Measurements from ENCODE around the gene CFAP73. TPM values are rescaled to one million over a fixed set of nuclear protein-coding genes. Genes with fewer than 3 reads are reported as not detected.

The CFAP73 gene
- total and polyA plus RNA-seq, 2 donors from 2014 or later, result 0.52 to 2.4 TPM

DNA sequence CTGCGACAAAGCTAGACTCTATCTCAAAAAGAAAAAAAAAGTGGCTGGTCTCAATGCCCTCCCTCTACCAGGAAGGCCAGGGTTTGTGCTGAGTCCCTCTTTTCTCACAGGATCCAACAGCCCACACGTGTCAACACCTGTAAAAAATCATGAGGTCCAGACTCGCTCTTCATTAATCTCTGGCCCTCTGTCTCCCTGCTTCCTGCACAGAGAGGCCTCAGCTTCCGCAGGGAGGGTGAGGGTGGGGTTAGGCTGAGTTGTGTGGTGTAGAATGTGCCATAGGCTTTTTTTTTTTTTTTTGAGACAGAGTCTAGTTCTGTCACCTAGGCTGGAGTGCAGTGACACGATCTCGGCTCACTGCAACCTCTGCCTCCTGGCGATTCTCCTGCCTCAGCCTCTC lies 6.1 kb downstream of the CFAP73 start:
- Histone ChIP-seq H3K4me3 (ENCODE audit: low read length in 3 of 3) (no peak overlapping the region), H3K9ac (ENCODE audit: low read length in 3 of 3) (no peak overlapping the region), H3K27me3 (ENCODE audit: control insufficient read depth, insufficient read depth, low read length) (peaks cover 2% of the 10 kb centered on the region), H3K4me1 (ENCODE audit: control insufficient read depth in 2 of 3, insufficient read depth in 2 of 3, low read depth in 1 of 3, low read length in 3 of 3) (peaks cover 0 to 4% (median 0%) of the 10 kb centered on the region in 3 donors), H3K9me3 (ENCODE audit: control insufficient read depth in 2 of 3, insufficient read depth in 1 of 3, low read length in 3 of 3) (no peaks in the 10 kb centered on the region), H3K27ac (ENCODE audit: low read depth in 2 of 2, low read length in 2 of 2) (no peak overlapping the region), H3K36me3 (ENCODE audit: control insufficient read depth in 2 of 3, insufficient read depth in 3 of 3, low read length in 3 of 3) (peaks cover 0 to 26% (median 14%) of the 10 kb centered on the region in 3 donors)
- FAIRE-seq (no peak), DNase-seq (no peak)
- intact Hi-C loops (cut with DNase I), result no loop called here
- TF ChIP-seq, protein P1, sequence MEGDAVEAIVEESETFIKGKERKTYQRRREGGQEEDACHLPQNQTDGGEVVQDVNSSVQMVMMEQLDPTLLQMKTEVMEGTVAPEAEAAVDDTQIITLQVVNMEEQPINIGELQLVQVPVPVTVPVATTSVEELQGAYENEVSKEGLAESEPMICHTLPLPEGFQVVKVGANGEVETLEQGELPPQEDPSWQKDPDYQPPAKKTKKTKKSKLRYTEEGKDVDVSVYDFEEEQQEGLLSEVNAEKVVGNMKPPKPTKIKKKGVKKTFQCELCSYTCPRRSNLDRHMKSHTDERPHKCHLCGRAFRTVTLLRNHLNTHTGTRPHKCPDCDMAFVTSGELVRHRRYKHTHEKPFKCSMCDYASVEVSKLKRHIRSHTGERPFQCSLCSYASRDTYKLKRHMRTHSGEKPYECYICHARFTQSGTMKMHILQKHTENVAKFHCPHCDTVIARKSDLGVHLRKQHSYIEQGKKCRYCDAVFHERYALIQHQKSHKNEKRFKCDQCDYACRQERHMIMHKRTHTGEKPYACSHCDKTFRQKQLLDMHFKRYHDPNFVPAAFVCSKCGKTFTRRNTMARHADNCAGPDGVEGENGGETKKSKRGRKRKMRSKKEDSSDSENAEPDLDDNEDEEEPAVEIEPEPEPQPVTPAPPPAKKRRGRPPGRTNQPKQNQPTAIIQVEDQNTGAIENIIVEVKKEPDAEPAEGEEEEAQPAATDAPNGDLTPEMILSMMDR (IDR thresholded peaks at IDR 0.05; ENCODE audit: borderline replicate concordance, extremely low read depth, insufficient read depth), result no peak

DNA sequence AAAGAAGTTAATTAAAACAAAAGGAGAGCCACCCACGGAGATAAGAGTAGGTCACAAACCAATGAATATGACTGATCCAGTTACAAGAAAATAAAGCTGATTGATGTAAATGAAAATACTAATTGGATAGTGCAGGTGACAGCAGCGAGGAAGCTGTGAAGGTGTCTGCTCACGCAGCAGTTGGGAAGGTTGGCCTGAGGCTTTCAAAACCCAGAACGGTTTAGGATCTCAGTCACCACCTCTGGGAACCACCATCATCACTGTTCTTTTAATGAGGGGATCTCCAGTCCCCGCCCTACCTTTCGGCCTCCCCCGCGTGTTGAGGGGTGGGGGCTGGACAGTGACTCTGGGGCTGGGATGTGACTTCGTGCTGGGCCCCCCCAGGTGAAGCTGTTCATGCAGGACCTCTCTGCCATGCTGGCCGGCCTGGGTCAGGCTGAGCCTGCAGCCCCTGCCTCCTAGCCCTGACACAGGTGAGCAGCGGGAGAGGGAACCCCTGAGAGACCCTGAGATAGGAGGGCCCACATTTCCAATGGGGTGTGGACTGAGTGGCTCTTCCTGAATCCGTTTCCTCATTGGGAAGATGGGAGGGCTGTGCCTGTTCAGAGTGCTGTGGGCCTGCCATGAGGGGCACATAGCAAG lies 7.8 kb downstream of the CFAP73 start:
- intact Hi-C loops (cut with DNase I), result no loop called here

DNA sequence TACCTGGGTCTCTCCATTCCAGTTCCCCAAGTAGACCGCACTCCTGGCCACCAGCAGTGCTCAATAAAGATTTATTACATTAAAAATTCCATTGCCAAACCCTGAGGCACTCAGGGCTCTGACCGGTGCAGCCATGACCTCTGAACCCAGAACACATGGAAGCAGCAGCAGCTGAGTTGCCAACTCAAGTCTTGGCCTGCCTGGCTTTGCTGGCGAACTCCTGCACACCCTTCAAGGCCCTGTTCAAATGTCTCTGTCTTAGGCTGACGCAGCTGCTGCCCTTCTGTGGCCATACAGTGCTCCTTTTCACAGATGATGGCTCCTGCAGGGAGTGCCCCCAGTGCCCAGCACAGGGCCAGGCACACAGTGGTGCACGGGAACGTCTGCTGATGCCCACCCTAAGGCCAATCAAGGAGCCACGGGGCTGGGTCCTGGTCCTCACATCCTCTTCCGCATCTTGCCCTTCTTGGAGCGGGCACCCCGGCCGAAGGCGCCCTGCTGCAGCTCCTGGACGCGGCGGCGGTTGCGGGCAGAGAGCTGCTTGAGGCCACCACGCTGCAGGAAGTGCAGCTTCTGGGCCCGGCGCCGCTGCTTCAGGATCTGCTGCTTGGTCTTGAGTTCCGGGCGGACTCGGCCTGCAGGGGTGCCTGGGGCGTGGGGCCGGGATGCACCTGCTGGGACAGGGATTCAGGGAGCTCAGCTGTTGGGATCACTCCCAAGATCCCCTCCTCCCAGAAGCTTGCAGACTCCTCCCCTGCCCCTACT lies 9.1 kb downstream of the CFAP73 start:
- TF ChIP-seq, protein P1 (IDR thresholded peaks at IDR 0.05; ENCODE audit: borderline replicate concordance, extremely low read depth, insufficient read depth), result no peak
- H3K27me3 ChIP-seq (ENCODE audit: control insufficient read depth, insufficient read depth, low read length), result no peaks in the 10 kb centered on the region
- no peak overlapping the region for H3K4me3 ChIP-seq (ENCODE audit: low read length in 3 of 3)
- no peaks in the 10 kb centered on the region for H3K9me3 ChIP-seq (ENCODE audit: control insufficient read depth in 2 of 3, insufficient read depth in 1 of 3, low read length in 3 of 3)
- DNase-seq, result no peak
- intact Hi-C loops (cut with DNase I), result no loop called here
- H3K27ac ChIP-seq (ENCODE audit: low read depth in 2 of 2, low read length in 2 of 2), result no peak overlapping the region
- no peak for FAIRE-seq
- H3K4me1 ChIP-seq (ENCODE audit: control insufficient read depth in 2 of 3, insufficient read depth in 2 of 3, low read depth in 1 of 3, low read length in 3 of 3), result peaks cover 0 to 2% (median 0%) of the 10 kb centered on the region in 3 donors
- peaks cover 0 to 41% (median 19%) of the 10 kb centered on the region in 3 donors for H3K36me3 ChIP-seq (ENCODE audit: control insufficient read depth in 2 of 3, insufficient read depth in 3 of 3, low read length in 3 of 3)
- no peak overlapping the region for H3K9ac ChIP-seq (ENCODE audit: low read length in 3 of 3)

More for the DNA sequence above, 7.8 kb downstream of the CFAP73 start:
- TF ChIP-seq, protein P1 (IDR thresholded peaks at IDR 0.05; ENCODE audit: borderline replicate concordance, extremely low read depth, insufficient read depth), result no peak
- Histone ChIP-seq H3K27me3 (ENCODE audit: control insufficient read depth, insufficient read depth, low read length) (no peaks in the 10 kb centered on the region), H3K27ac (ENCODE audit: low read depth in 2 of 2, low read length in 2 of 2) (no peak overlapping the region), H3K4me3 (ENCODE audit: low read length in 3 of 3) (no peak overlapping the region), H3K9me3 (ENCODE audit: control insufficient read depth in 2 of 3, insufficient read depth in 1 of 3, low read length in 3 of 3) (no peaks in the 10 kb centered on the region), H3K9ac (ENCODE audit: low read length in 3 of 3) (no peak overlapping the region), H3K36me3 (ENCODE audit: control insufficient read depth in 2 of 3, insufficient read depth in 3 of 3, low read length in 3 of 3) (peaks cover 0 to 32% (median 19%) of the 10 kb centered on the region in 3 donors), H3K4me1 (ENCODE audit: control insufficient read depth in 2 of 3, insufficient read depth in 2 of 3, low read depth in 1 of 3, low read length in 3 of 3) (peaks cover 0 to 4% (median 0%) of the 10 kb centered on the region in 3 donors)
- FAIRE-seq (no peak), DNase-seq (no peak)
